Measurements from ENCODE around the gene CADPS.

The CADPS gene

DNA sequence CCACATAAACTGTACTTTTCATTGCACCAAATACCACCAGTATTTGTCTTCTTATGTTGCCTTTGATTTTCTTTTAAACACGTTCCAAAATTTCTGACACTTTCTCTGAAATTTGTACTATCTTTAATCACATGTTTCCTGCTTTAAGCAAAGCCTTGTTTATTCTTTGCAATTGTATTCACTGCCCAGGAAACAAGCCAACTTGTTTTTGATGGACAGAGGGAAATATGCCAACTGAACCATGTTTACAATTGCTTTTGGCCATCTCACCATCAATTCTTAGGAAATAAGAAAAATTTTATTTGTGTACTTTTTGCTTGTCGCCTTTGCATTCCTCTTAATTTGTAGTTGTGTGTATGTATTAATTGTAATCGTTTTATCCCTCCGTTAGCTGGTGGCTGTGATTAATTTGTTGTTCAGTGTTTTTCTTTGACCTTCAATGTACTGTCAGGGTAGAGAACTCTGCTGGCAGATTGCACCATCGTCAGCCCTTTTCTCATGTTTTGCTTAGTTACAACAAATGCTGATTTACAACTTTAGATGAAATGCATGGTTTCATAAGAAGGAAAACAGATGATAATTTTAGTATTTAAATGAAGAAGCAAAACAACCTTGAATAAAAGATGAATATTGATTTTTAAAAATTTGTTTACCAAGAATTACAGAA, 482.5 kb downstream of the CADPS start:
- DNase-seq (ENCODE audit: insufficient read length, low spot score) (no peak), FAIRE-seq (no peak)

DNA sequence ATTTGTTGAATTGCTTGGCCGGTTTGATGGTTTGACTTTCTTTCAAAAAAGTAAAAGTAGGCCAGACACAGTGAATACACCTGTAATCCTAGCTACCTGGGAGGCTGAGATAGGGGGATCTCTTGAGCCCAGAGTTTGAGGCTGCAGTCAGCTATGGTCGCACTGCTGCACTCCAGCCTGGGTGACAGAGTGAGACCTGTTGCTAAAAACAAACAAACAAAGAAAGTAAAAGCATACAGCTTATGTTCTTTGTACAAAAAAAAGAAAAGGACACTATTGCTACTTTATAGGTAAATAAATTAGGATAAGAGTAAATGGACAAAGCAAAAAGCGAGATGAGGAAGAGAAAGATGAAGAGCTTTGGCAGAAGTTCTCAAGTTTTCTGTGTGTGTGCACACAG, 488.0 kb downstream of the CADPS start:
- no peak for DNase-seq (ENCODE audit: insufficient read length, low spot score)
- no peak for FAIRE-seq

DNA sequence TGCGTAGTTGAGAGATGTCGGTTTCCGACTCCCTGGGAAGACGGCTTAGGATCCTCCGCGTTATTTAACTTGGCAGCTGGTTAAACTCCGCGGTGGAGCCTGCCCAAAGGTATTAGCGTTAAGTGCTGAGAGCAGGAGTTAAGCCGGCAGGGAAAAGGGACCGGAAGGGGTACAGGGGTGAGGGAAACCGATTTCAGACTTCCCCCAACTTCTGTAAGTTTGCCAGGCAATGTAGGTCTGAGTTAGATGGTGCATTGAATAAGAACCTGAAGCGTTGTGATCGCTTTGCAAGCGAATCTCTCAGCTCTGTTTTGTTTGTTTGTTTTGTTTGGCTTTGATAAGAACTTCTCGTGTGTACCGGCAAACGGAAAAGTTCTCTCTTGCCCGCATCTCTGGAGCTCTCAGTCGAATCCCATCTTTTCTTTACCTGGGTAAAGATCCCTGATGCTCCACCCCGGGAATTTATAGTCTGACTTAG, 495.9 kb downstream of the CADPS start:
- no peak for FAIRE-seq
- DNase-seq (ENCODE audit: insufficient read length, low spot score), result no peak

DNA sequence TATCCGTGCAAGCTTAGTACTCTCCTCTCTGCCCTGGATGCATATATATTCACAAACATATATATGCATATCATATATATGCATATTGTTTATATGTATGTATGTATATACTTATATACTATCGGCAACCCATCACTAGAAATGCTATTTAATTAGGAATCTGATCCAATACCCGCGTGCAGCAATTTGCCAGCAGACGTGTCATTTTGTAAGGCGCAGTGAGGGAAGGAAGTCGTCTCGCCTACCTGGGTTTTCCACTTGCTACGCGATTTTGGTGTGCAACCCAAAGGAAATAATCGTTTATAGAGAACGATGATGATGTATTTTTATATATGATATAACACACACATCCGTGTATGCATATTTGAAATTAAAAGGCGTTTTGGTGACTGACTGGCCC, 496.3 kb downstream of the CADPS start:
- FAIRE-seq (no peak), DNase-seq (ENCODE audit: insufficient read length, low spot score) (no peak)

DNA sequence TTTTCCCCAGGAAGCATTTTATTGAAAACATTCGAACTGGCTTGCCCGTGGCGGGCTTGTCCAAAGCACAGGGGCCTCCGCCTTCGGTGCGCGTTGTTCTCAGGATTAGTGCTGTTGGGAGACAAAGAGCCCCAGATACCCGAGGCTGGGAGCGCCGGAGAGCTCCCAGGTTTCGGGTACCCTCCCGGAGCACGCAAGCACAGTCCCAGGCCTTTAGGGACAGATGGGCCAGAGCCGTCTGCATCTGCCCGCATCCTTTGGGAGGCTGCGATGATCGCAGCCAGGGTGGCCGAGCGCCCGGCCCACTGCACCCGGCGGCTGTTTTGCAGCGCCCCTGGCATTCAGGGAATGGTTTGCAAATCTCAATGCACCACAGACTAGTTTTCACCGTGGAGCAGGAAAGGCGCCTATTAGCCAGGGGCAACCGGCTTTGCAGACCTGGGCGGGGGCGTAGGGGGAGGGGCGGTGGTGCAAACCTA, 496.9 kb downstream of the CADPS start:
- FAIRE-seq, result no peak
- no peak for DNase-seq (ENCODE audit: insufficient read length, low spot score)

DNA sequence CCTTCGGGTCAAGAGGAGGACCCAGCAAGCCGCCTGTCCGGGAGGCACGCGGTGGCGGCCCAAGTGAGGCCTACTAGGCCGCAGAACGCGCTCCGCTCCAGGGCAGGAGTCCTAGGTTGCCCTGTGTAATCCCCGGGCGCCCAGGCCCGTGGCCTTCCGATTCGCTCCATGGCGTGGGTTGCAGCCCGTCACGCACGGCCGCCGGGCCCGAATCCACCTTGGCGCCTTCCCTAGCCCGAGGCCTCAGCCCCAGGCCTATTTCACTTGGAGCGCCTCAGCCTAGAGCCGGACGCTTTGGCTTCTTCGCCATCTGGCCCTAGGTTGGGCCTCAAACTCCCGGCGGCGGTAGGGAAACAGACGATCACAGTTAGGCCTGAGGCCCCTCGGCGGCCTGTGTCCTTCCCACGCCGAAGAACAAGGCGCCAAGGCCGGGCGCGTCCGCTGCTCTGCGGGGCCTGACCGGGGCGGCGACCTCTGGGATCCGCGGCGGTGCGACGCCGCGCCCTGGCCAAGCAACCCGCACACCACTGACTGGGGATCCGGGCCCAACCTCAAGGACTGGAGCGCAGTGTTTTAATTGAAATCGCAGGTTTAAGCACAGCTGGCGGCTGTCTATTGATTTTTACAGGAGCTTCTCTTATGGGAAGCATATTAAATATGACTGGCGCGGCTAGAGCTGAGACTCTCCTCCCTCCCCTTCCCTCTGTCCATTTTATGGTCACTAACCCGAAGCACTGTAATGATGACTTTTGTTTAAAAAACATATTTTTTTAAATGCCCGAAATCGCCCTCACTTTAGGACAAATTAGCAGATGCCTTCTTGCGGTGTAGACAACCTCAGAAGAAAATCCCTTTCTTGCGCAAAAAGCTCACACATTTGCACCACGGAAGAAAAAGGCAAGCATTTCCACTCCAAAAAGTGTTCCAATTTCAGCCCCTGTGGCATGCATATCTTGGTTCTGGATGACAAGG, 498.0 kb downstream of the CADPS start:
- FAIRE-seq, result no peak
- DNase-seq (ENCODE audit: insufficient read length, low spot score), result no peak

DNA sequence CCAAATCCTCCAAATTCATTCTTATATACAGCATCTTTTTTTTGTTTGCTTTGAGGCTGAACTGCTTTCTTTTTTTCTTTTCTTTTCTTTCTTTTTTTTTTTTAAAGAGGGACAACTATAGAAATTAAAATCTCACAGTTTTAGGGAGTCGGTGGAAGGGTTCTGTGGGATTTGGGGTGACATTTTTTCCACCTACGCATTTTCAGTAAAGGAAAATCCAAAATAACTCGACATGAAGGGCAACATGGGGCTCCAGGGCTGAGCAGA, 498.8 kb downstream of the CADPS start:
- FAIRE-seq (no peak), DNase-seq (ENCODE audit: insufficient read length, low spot score) (no peak)

DNA sequence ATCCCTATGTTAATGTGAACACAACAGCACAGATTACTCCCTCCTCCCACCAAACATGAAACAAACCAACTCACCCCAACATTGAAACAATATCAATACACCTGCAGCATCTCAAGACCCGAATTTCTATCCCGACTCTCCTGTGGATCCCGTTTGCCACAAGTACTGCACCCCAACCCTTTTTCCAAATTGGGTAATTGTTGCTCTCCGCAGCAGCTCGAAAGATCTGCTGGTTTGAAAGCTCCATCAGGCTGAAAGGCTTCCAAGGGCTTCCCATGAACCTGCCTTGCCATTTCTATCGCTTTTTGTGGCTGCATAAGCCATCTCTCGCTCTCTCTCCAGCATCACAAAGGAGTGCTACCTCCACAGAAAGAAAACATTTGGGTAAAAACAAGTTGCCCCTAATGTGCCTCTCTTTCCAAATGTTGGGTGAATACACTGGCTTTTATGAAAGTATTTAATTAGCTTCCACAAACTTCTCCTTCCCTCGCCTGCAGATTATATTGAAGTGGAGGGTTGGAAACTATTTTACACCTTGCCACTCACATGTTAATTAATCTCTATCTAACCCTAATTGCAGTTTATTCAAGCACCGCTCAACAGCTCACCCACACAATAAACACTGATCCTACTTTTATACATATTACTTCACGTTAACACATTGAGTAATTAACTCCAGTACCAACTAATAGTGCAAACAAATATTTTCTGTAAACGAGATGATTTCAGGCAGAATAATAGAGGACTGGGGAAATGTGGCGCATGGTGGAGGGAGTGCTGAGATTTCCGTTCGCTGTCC, 499.4 kb downstream of the CADPS start:
- no peak for FAIRE-seq
- DNase-seq (ENCODE audit: insufficient read length, low spot score), result no peak

DNA sequence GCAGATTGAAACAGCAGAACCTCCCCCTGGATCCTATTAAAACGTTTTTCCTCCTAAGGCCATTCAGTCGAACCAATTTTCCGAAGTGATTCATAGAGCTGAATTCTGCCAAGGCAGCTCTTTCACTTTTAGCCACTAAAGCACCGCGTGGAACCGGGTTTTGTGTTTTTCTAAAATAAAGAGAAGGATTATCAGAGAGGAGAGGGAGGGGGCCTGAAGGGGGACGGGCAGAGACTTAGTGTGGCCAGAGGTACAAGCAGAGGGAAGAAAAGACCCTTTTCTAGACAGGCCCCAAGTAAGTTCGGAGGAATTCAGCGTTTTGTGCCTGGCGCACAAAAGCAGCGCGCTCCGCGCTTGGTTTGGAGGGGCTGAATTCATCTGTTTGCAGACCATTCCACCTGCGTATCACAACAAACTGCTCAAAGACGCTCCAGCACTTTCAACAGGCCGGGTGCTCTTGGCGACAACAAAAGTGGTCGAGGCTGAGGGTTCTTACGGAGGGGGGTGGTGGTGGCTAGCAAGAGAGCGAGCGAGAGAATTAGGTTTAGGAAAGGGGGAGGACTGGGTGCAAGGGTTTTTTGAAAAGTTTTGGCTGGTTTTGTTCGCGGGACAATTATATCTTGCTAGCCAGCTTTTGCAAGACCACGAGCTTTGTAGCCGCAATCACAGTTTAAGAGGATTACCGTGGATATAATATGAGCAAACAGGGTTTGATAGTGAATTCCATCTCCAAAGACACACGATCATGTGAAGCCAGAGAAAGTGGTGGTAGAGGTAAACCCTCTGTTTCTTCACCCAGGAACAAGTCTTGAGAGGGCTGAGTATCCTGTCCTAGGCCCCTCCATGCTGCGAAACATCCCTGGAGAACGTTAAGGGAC, 500.6 kb downstream of the CADPS start:
- FAIRE-seq (no peak), DNase-seq (ENCODE audit: insufficient read length, low spot score) (no peak)

DNA sequence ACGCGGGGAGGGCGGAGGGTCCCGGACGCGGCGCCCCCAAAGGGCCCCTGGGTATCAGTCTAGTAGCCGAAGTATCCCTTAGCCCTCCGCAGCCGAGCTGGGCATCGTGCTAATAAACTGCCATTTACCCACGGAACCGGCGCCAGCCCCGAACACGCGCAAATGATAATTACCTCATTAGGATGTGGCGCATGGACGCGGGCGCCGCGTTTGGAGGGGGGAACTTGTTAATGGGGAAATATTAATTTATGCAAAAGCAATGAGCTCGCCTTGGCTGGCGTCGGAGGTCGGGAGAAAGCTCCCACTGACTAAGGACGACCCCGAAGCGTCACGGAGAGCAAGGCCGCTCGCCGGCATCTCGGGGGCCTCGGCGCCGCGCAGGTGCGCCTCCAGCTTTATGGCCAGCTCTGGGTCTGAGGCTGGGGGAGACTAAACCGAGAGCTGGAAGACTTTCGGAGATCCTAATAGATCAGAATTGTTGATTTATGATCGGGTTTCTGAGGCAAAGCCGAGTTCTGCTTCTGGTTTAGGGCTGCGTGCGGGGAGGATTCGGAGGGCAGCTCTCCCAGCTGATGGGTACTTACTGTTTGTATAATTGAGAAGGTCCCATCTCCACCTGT, 501.4 kb downstream of the CADPS start:
- DNase-seq (ENCODE audit: insufficient read length, low spot score), result no peak
- no peak for FAIRE-seq

DNA sequence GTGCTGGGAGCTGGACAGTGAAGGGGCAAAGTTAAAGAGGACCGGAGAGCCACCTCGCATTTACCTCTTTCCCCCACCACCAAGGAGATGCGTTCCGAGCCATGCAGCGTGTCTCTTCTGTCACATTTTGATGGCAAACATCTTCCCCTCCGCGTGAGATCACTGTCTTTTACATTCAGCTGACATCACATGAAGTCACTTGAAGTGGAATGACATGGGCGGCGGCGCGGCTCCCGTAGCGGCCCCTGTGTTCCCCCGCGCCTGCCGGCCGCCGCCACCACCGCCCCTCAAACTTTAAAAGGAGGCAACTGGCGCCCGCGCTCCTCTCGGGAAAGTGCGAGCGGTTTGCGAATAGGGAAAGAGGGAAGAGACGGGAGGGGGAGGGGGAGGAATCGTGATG, 502.0 kb downstream of the CADPS start, which contains the start of gene FEZF2:
Gene FEZF2 (minus strand): TSS at position 336 of the 400 bp plus-strand sequence. CDS start 682 bp downstream, outside the sequence.
- no peak for DNase-seq (ENCODE audit: insufficient read length, low spot score)
- FAIRE-seq, result no peak

DNA sequence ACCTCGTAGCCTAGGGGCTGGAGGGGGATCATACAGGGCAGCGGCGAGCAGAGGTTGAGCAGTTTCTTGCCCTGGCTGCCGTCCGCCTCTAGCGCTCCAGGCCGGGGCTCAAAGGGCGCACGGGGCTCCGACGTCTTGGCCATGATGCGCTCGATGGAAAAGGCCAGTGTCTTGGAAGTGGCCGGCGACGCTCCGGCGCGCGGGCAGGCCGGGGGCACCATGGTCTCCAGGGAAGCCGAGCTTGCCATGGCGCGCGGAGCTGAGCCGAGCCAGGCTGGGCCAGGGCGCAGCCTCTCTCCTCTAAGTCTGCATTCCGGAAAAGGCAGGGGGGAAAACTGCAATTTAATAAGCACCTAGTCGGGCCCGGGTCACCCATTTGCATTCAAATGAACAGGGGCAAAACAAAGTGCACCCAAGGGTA, 502.6 kb downstream of the CADPS start:
- FAIRE-seq, result no peak

DNA sequence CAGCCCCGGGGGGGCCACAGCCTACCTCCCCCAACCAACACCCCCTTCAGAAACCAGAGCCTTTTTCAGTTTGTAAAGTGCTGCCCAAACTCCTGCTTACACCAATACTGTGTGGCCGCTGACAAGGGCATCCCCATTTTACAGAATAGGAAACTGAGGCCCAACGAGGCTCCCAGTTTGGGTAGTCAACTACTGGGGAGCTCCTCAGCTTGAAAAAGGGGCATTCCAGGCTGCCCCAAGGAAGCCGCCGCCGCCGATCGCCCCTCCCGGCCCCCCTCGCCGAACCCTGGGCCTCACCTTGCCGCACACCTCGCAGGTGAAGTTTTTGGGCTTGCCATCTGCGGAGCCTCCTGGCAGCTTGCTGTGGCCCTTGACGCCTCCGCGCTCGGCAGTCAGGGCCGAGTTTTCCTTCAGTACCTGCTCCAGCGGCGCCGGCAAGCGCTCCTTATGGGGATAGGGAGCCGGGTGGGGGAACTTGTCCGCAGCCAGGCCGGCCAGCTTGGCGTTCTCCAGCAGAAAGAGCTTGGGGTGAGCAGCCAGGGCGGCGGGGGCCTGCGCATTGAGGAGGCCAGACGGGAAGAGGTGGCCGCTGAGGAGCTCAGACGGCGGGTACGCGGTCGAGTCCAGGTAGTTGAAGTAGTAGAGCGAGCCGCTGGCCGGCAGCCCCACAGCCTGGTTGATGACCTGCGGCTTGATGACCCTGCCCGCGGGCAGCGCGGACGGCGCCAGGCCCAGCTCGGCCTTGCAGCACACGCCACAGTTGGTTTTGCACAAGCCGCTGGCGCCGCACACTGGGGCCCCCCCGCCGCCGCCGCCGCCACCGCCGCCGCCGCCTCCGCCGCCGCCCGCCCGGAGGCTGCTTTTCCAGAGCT, 503.3 kb downstream of the CADPS start:
- no peak for FAIRE-seq
- no peak for DNase-seq (ENCODE audit: insufficient read length, low spot score)

More for the DNA sequence above, 502.6 kb downstream of the CADPS start:
- no peak for DNase-seq (ENCODE audit: insufficient read length, low spot score)

DNA sequence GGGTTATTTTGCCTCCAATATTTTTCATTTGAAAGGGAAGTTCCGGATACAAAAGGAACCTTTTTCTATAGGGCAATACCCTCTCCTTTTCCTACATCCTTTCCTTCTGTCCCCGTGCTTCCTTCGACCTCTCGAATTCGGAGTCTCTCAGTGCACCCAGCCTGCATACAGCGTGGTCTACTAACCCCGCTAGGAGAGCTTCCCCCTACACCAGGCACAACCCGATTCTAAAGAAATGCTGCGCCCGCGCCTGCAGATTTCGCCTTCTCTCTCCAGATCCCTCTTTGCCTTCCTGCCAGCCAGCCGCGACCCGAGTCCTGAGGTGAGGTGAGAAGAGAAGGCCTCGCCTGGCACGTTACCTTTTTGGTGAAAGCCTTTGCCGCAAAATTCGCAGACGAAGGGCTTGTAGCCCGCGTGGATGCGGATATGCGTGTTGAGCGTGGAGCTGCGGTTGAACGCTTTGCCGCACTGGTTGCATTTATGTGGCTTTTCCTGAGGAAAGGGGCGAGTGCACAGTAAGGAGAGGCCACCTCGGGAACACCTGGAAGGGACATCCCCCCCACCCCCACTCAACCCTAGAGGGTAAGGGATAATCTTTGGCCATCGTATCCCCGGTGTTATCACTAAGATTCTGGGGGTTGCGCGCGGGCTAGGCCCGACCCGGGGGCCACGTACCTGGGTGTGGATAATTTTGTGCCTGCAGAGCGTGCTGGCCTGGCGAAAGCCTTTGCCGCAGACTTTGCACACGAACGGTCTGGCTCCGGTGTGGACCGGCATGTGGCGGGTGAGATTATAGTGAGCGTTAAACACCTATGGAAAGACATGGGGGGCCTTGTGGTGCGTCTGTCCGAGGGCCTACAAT, 504.1 kb downstream of the CADPS start:
- DNase-seq (ENCODE audit: insufficient read length, low spot score) (no peak), FAIRE-seq (no peak)

DNA sequence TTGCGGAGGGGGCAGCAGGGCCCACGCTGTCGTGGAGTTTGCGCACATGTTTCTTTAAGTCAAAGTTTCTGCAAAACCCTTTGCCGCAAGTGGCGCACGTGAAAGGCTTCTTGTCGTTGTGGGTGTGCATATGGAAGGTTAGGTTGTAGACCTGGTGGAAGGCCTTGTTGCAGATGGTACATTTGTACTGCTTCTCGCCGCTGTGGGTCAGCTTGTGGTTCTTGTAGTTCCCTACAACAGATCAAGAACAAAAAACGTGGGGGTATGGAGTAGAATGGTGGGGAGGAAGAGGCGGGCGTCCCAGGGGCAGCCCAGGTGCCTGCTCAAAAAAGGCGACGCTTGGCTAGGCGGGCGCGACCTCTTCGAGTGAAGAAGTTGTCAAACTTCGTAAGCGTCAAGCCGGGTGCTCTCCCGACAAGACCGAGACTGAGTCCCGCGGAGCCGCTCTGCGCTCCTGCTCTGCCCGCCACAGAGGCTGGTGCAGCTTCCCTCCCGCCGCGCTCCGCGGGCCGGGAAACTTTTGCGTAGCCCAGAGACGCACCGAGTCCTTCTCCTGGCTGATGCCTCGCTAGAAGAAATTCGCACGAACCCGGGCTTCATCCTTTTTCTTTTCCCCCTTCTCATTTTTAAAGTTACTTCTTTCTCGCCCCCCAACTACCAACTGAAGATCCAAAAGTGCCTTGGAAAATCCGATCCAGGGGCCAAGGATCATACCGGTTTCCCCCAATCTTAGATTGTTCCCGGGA, 504.9 kb downstream of the CADPS start:
- DNase-seq (ENCODE audit: insufficient read length, low spot score) (no peak), FAIRE-seq (no peak)

DNA sequence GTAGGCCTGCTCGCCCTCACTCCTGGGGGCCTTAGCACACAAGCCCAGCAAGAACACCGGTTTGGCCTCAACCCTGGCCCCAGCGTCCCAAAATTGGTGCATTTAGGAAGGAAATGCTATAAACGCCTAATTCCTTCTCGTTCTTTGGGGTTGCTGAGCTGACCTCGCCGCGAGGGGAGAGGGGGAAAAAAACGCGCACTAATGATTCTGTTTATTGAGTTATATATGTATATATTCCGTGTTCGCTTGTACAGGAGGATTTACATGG, 505.8 kb downstream of the CADPS start:
- no peak for DNase-seq (ENCODE audit: insufficient read length, low spot score)
- FAIRE-seq, result no peak
